ENCODE data around the gene ATAD1.

DNA sequence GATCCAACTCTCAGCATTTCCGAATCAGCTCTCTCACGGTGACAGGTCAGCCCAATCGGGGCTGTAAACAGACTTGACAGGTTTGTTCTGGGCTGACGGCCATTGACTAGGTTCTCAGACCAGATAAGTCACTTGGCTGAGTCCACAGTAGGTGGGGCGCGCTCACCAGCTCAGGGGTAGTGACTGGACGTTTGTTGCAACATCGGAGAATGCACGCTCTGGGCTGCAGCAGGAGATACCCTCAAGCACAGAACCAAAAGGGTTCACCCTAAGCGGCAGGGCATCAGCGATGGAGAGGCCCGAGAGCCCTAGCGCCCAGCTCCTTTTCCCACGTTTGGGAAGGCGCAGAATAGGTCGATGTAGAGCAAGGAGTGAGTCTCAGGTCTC, 43.5 kb upstream of the ATAD1 start:
- TF ChIP-seq RELA (CRISPR knock-in tag; IDR thresholded peaks at IDR 0.05; ENCODE audit: borderline replicate concordance) (no peak), ESRRA (CRISPR knock-in tag; IDR thresholded peaks at IDR 0.05; ENCODE audit: borderline replicate concordance) (no peak), NFATC4 (CRISPR knock-in tag; IDR thresholded peaks at IDR 0.05) (no peak), ELF4 (CRISPR knock-in tag; IDR thresholded peaks at IDR 0.05; ENCODE audit: low read depth) (no peak), HMGXB4 (CRISPR knock-in tag; IDR thresholded peaks at IDR 0.05) (no peak), ZNF317 (CRISPR knock-in tag; IDR thresholded peaks at IDR 0.05; ENCODE audit: borderline replicate concordance, low read depth) (no peak), TEAD4 (CRISPR knock-in tag; IDR thresholded peaks at IDR 0.05) (no peak), USF2 (CRISPR knock-in tag; IDR thresholded peaks at IDR 0.05) (no peak), CBFB (CRISPR knock-in tag; IDR thresholded peaks at IDR 0.05; ENCODE audit: low read depth) (no peak), ZSCAN18 (CRISPR knock-in tag; IDR thresholded peaks at IDR 0.05) (no peak), CREB1 (CRISPR knock-in tag; IDR thresholded peaks at IDR 0.05) (no peak; the same call in 1 of the 2 replicates)
- TF ChIP-seq, protein P1, sequence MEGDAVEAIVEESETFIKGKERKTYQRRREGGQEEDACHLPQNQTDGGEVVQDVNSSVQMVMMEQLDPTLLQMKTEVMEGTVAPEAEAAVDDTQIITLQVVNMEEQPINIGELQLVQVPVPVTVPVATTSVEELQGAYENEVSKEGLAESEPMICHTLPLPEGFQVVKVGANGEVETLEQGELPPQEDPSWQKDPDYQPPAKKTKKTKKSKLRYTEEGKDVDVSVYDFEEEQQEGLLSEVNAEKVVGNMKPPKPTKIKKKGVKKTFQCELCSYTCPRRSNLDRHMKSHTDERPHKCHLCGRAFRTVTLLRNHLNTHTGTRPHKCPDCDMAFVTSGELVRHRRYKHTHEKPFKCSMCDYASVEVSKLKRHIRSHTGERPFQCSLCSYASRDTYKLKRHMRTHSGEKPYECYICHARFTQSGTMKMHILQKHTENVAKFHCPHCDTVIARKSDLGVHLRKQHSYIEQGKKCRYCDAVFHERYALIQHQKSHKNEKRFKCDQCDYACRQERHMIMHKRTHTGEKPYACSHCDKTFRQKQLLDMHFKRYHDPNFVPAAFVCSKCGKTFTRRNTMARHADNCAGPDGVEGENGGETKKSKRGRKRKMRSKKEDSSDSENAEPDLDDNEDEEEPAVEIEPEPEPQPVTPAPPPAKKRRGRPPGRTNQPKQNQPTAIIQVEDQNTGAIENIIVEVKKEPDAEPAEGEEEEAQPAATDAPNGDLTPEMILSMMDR (IDR thresholded peaks at IDR 0.05), result no peak
- TF ChIP-seq, protein P2, sequence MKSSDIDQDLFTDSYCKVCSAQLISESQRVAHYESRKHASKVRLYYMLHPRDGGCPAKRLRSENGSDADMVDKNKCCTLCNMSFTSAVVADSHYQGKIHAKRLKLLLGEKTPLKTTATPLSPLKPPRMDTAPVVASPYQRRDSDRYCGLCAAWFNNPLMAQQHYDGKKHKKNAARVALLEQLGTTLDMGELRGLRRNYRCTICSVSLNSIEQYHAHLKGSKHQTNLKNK (CRISPR knock-in tag; IDR thresholded peaks at IDR 0.05), result no peak
- TF ChIP-seq, protein P3, sequence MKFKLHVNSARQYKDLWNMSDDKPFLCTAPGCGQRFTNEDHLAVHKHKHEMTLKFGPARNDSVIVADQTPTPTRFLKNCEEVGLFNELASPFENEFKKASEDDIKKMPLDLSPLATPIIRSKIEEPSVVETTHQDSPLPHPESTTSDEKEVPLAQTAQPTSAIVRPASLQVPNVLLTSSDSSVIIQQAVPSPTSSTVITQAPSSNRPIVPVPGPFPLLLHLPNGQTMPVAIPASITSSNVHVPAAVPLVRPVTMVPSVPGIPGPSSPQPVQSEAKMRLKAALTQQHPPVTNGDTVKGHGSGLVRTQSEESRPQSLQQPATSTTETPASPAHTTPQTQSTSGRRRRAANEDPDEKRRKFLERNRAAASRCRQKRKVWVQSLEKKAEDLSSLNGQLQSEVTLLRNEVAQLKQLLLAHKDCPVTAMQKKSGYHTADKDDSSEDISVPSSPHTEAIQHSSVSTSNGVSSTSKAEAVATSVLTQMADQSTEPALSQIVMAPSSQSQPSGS (CRISPR knock-in tag; IDR thresholded peaks at IDR 0.05; ENCODE audit: borderline replicate concordance, low read depth), result no peak

Data from WTC11 (cell line).